Activated T-cell treated with anti-CD3 and anti-CD28 coated beads for 4 hours (primary cell): Measurements from ENCODE around the gene CDK13.

Source experiments
- DNase-seq: peaks from one replicate; pipeline ENCODE4 v3.0.0-alpha.2; 2020

CDK13 gene

GRCh38 chr7:39950473-39951225, 593 bp downstream of the CDK13 start:
- peak; percentile 23 for DNase-seq

GRCh38 chr7:39951226-39952194, 1.5 kb downstream of the CDK13 start:
- DNase-seq = peak; percentile 45

- no peak for DNase-seq
Measured at GRCh38 chr7:39952374-39952773, 2.3 kb downstream of the CDK13 start.

- no peak for DNase-seq
Measured at GRCh38 chr7:39952803-39953202, 2.7 kb downstream of the CDK13 start.

GRCh38 chr7:39954694-39955093, 4.6 kb downstream of the CDK13 start:
- no peak for DNase-seq

- DNase-seq = no peak
Measured at GRCh38 chr7:39958038-39958437, 8.0 kb downstream of the CDK13 start.

GRCh38 chr7:39967406-39968161, 17.5 kb downstream of the CDK13 start:
- no peak for DNase-seq

GRCh38 chr7:39969431-39969830, 19.4 kb downstream of the CDK13 start:
- no peak for DNase-seq

GRCh38 chr7:39971924-39972323, 21.9 kb downstream of the CDK13 start:
- DNase-seq = no peak

GRCh38 chr7:39973801-39974200, 23.7 kb downstream of the CDK13 start:
- no peak for DNase-seq

- no peak for DNase-seq
Measured at GRCh38 chr7:39978230-39978934, 28.3 kb downstream of the CDK13 start.

GRCh38 chr7:39979406-39980073, 29.5 kb downstream of the CDK13 start:
- DNase-seq = no peak

GRCh38 chr7:39985398-39985918, 35.4 kb downstream of the CDK13 start:
- no peak for DNase-seq

- DNase-seq = no peak
Measured at GRCh38 chr7:39987641-39988347, 37.7 kb downstream of the CDK13 start.

GRCh38 chr7:40000734-40001315, 50.8 kb downstream of the CDK13 start:
- DNase-seq = no peak

- no peak for DNase-seq
Measured at GRCh38 chr7:40001649-40002048, 51.6 kb downstream of the CDK13 start.

GRCh38 chr7:40003597-40003996, 53.5 kb downstream of the CDK13 start:
- DNase-seq = no peak

GRCh38 chr7:40008223-40008815, 58.3 kb downstream of the CDK13 start:
- DNase-seq = no peak

- no peak for DNase-seq
Measured at GRCh38 chr7:40009301-40009700, 59.2 kb downstream of the CDK13 start.

- no peak for DNase-seq
Measured at GRCh38 chr7:40014376-40014775, 64.3 kb downstream of the CDK13 start.
